SW480 (cell line): ENCODE results near the gene FSIP1.

Source experiments
- DNase-seq: peaks from one replicate; pipeline ENCODE4 v3.0.0-alpha.2; 2016; ENCODE audit warnings: low spot score

FSIP1 gene

DNA sequence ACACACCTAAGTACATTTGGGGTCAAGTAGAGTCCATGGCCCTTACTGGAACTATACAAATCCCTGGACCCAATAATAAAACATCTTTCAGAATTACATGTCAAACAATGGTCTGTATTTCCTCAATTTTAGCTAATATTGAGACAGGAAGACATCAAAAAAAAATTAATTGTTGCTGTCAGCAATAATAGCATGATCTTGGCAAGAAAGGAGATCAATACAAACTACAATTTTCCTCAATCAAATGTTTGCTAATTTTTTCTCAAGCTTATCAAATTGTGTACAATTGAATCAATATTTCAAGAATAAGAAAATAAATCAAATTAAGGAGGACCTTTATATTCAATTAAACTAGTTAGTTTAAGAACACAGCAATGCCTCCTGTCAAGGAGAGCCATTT lies 62.6 kb downstream of the FSIP1 start:
- DNase-seq, result no peak

DNA sequence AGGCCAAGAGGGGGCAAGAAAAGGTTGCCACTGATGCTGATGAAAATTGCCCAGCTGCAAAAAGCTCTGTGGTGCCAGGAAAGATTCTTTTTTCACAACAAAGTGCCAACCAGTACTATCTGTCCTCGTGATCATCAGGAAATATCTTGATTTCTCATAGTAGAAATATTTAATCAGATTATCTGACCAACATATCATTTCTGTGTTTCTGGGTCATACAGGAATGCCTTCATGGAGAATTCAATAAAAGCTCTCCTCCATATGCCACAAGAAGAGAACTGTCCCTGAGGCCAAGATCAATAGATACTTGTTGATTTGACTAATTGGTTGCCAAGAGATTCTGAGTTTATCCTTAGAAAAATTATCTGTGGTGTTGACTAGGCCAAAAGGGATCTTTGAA lies 63.5 kb downstream of the FSIP1 start:
- no peak for DNase-seq

DNA sequence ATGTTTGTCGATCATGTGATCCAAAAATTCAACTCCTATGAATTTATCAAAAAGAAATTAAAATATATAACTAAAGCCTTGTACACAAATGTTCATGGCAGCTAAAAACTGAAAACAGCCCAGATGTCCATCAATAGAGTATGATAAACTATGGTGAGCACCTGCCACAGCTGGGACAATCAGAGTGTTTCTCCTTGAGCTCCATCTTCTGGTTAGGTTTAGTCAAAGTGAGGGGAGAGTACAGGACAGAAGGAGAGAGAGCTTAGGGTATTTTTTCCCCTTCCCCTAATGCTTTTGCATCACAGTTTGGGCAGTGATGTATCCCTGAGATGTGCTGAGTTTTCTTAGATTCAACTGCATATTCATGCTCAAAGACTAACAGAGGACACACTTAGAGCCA lies 65.5 kb downstream of the FSIP1 start:
- no peak for DNase-seq

DNA sequence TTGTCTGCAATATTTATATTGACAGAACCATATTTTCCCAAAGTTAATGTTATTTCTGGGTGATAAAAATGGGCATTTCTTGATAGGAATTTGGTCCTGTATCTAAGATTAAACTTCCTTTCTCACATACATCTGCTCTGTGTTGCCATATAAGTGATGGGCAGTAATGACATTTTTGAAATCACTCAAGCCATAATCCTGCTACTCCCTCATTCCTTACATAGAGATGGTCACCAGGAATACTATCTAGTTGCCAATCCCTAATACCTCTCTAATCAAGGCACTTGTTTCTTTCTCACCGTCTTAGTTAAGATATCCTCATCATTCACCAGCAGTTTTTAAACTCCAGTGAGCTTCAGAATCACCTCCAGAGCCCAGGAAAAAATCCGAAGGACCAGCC lies 68.4 kb downstream of the FSIP1 start:
- DNase-seq, result no peak

DNA sequence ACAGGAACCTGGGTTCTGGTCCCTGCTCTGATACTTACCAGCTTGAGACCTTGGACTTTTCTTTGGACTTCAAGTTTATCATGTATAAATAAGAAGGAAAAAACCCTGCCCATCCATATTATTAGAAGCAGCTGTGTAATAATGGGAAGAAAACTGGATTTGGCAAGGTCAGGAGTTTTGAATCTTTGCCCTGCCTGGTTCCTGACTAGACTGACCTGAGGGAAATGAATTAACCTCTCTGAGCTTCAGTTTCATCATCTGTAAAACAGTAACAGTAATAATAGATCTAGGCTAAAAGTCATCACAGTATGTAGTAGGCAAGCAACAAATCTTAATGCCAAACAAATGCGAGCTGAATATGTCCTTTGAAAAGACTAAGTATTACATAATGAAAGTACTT lies 68.8 kb downstream of the FSIP1 start:
- no peak for DNase-seq

DNA sequence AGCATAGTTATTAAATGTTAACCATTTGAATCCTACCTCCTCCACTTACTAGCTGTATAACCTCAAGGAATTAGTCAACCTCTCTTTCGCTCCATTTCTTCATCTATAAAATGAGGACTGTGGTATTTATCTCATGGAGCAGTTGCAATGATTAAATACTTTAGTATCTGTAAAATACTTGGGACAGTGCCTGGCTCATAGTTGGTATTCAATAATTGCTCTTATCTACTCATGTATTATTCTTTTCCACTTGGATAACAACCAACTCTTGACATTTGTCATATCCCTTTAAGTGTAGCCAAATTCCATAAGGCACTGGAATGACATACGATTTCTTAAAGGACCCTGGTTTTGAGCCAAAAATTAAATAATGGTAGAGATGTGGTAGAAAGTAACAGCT lies 72.0 kb downstream of the FSIP1 start:
- no peak for DNase-seq

DNA sequence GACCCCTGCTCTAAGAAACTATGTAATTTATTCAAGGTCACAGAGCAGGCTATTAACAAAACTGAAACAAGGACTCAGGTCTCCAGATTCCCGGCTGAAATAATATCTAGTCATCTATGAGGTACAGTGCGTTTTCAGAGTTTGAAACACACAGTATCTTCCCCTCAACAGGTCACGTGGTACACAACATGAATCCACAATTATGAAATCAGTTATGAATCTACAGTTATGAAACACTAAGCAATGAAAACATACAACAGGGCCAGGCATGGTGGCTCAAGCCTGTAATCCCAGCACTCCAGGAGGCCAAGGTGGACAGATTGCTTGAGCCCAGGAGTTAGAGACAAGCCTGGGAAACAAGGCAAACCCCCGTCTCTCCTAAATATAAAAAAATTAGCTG lies 72.7 kb downstream of the FSIP1 start:
- DNase-seq, result no peak

DNA sequence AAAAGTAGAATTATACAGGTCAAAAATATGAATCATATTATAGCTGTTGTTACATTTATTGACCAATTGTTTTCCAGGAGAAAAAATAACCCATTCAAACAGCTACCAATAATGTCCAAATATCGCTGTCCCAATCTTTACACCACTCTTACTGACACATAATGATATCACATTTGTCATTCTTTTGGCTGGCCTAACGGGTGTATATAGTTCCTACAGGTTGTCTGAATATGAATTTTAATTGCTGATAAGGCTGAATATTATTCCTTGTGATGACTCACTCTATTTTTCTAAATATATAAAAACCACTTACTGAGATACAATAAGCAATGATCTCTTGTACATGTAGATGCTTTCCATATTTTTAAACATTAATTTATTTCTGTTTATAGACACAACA lies 76.4 kb downstream of the FSIP1 start:
- DNase-seq, result no peak

DNA sequence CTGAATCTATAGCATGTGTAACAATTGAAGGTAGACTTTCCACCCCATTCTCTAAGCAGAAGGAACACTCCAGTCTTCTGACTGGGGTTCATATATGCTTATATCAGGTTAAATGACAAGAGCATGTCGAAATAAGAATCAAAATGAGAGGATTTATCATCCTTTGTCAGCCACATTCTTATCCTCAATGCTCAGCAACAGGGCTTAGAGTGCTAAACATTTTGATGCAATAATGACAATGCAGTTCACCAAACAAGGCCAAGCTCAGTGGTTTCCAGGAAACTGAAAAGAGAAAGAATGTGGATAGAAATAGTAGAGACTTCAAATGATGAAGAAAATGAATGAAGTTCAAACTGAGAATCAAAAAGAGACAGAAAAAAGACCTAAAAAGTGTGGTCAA lies 78.0 kb downstream of the FSIP1 start:
- DNase-seq, result no peak

DNA sequence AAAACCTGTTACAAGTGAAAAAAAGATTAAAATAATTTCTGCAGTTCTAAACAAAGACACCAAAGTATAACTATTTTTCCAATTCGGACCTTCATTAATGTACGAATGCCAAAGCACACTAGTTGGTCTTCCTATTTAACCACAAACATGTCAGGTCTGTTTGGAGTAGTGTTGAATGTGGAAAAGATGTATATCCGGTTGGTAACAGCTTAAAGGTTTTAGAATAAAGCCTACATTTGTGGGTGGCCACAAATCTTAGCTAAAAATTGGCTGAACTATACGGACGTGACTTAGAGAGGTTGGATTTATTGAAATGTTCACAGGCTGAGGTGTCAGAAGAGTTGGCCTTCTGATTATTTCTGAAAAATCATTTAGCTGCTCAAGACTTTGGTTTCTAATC lies 78.4 kb downstream of the FSIP1 start:
- no peak for DNase-seq

DNA sequence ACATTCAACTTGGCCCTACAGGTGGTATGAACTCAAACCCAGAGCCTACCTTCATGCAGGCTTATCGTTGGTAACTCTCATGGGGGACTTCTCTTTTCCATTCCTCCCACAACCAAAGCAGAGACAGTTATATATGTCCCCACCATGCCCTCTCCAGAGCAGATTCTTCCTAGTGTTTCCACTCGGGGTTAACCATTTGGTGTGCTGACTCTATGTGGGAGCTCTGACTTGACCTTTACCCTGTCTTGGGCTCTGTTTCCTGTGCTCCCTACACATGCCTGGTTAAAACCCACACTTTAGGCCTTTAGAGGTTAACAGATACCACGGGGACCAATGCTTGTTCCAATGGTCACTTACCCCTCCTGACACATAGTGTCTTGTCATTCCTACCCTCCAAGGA lies 80.7 kb downstream of the FSIP1 start:
- no peak for DNase-seq

DNA sequence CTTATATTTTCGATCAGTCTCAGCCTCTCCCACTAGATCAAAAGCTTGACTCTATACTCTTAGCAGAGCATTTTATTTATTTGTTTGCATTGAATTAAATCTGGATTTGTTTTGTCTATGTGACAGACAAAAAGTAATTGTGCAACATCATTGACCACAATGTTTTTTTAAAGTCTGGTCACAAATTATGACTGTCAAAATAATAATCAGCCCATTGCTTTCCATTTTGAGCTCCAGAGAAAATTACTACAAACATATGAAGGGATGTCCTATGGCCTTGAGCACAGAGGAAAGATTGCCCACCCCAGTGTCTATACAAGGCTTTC lies 82.3 kb downstream of the FSIP1 start:
- no peak for DNase-seq

DNA sequence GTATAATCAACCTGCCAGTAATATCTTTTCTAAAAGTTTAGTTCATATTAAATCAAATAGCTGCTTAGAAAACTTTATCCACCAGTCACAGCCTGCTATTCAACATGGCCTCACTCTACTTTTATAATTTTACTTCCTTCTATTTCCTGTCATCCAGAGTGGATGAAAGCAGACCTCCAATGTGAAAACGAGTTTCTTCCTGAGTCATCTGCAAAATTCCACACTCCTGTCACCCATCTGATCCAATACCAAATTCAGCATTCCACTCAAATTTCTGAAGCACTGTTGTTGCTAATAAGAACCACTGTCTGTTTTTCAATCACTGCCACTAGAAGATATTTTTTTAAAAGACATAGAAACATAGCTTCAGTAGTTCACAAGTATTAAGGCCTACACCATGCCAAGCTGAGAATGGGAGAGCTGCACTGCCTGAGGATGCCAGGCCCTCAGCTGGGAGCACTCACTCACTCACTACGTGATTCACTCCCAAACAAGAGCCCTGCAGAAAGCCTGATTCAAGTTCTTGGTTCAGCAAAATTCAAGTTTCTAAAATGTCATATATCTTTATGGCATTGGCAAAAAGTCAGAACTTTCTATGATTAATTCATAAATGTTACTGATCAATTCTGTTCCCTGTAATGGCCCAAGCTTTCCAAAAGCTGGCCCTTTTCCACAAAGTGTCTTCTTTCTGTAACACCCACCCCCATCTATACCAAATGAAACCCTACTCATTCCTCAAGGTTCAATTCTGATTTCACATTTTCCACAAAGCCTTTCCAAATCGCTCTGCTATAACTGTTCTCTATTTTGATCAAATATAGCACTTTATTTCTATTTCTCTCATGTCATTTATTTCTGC lies 82.9 kb downstream of the FSIP1 start:
- no peak for DNase-seq

DNA sequence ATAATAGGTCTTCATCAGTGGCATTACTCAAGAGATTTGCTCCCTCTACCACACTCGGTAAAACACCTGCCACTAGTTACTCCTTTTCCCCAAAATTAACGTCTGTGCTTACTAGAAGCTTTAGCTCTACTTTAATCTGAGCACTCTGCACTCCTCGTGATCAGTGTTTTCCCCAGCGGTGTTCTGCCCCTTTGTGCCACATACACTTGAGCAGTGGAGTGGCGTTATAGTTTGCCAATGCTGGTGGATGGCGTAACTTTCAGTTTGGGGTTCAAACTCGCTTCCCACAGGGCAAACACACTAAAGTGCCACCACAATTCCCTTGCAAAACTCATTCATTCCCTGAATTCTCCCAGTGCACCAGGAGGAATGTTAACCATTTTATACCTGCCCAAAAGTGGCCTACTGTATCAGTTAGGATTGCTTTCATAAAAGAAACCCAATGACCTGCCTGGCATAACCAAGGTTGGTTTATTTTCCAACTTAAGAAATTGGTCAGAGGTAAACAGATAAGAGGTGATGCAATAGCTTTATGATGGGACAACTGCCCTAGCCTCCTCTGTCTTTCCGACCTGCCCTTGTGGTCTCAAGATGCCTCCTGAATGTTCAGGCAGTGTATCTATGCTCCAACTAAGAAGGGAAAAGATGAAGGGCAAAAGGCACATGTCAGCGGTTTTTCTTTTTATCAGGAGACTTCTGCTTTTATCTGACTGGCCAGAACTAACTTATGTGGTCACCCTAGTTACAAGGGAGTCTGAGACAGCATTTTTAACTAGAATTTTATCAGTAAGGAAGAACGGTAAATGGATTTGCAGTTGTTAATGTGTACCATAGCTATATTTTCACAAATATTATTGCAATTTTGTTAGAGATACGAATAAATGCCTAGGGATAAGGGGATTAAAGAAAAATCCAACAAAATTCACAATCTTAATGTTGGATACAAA lies 83.9 kb downstream of the FSIP1 start:
- DNase-seq, result no peak

DNA sequence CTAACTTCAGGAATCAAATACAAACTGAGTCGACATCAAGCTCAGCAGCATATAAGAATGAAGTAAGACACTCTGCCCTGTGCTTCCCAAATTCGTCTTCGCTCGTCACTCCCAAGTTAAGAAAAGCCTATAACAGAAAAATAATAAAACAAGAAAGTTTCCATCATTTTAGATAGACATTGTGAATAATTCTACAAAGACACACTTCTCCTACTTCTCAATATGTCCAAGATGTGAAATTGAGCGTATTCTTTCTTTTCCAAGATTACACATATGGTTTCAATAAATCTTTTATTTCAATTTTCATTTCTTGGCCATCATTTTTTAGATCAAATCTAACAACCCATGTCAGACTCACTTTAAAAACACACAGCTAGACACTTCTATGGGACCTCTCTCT lies 85.1 kb downstream of the FSIP1 start:
- DNase-seq, result no peak

DNA sequence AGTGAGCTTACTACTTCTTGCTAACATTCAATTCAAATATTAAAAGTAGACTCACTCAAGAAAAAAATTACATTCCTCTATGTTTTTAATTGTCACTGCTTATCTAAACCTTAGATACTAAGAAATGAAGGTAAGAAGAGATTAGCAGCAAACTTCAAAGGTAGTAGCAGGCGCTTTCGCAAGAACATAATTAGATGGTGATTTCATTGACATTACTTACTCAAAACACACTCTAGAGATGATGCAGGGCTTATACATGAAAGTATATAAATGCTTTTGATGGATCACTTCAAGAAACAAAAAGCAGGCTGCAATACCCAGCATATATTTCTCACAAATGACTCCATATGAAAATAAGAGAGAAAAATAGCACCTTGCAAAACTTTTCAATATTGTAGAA lies 86.8 kb downstream of the FSIP1 start:
- DNase-seq, result no peak

DNA sequence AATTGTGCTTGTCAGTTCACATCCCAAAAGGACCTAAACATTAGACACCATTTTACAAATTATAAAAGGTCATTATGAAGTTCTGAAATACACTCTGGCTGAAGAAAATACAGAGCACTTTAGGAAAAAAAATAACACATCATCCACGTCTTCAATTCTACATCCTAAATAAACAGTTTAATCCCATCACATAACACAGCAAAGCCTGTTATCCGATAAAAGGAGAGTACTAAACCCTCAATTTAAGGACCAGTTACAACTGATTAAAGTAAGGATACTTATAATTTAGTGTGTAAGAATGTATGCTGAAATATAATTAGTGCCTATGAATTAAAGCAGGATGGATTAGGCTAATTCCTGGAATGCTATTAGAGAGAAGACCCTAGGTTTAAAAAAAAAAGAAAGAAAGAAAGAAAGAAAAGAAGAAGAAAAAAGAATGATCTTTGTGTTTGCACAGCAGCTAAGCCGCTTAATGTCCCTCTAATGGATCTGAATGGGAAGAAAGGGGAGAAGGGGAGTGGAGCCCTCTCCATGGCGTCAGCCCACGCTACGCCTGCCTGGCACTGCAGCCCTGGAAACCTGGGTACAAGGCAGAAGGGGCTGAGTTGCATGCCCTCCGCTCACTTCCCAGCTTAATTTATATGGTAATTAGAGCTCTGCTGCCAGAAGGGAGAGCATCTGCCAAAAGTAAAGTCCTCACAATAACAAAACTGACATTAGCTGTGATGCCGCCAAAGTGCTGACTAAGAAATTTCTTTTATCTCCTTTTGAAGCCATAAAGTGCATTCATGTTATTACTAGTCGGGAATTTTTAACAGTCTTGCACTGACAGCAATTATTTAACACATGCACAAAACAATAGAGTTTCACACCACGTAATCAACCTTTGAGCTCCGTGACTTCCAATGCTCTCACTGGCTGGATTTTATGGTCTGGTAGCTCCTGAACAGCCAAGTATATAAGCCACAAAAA lies 90.0 kb downstream of the FSIP1 start:
- DNase-seq, result no peak

DNA sequence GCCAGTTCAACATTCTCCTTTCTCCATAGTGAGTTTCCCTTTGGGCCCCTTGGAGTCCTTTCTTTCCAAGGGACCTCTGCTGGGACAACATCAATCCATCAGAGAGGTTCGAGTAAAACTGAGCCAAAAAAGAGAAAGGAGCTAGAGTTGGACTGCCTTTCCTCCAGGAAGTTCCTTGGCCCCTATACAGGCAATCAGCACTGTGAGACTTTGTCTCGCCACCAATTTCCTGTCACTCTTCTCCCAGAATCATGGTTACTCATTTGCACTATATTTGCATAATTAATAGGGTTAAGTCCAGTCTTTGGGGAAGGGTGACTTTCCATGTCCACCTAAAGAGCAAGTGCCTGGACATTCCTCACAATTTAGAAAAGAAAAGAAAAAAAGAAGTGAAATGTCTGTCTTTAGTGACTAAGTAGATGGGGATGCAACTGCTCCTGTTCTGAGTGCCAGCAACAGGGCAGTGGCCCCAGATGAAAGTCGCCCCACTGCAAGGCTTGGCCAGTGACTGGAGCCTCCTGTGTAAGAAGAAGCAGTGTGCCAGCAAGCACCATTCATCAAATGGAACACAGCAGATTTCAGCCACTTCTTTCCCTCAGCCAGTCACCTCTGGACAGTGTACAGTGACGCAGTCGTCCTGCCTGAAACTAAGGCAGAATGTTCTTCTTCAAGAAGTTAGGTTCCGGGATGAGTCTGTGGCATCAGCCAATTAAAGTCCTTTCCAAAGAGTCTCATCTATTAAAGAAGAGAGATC lies 91.6 kb downstream of the FSIP1 start:
- DNase-seq, result no peak

DNA sequence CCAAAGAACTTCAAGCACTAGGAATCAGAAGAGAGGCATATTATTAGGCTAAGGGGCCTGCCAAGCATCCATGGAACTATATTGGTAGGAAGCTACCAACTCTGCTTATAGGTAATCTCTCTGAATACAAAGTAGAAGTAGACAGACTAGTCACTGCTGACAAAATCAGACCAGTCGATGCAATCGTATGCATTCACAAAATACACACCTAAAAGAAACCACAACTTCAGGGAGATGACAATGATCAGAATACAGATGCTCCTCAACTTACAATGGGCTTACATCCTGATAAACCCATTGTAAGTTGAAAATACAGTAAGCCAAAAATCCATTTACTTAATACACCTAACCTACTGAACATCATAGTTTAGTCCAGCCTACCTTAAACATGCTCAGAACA lies 94.7 kb downstream of the FSIP1 start:
- DNase-seq, result no peak

DNA sequence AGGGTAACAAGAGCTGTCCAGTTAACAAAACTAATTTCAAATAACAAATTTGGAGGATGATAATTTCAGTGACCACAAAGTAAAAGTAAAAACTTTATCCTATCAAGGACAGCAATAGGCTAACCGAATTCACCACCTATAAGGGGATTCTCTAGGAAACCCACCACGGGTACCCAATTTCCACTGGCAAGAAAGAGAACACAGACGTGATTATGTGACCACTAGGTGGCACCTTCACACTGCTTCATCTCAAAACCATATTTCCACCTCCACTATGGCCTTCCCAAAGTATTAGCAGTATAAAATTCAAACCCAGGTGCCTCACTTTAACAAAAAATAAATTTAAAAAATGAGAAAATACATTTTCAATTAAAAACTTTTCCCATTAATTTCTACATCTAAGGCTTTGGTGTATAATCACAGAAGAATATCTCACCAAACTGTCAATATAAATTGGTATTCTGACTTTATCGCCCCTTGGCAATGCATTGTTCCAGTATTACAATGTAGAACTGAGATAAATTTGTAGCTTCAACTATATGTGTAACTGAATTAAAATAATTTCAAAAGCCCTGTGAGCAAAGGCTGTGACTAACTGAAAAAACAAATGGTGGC lies 96.5 kb downstream of the FSIP1 start:
- peak; percentile 40 for DNase-seq

DNA sequence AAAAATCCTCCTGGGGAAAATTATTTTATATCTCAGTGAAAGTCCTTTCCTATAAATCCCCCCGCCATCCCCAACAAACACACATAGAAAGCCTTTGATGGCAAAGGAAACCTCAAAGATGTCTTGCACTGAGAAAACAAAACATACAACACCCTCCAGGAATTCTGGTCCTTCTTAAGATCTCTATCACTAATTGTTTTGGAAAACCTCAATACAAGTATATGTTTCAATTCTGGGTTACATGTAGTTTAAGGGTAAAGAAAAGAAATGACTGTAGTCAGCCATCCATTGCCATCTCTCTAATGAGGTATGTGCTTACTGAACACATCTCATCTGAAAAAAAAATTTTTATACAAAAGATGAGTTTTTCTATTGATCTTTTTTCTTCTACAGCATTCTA lies 97.3 kb downstream of the FSIP1 start:
- no peak for DNase-seq
